HG02840 (cell line): ENCODE data around the gene ANTXR2.

Source experiments
- ATAC-seq: cut with Tn5 transposase; IDR thresholded peaks from one replicate; pipeline ENCODE4 v1.9.1; 2021; ENCODE audit warnings: mild to moderate bottlenecking, moderate library complexity, moderate number of reproducible peaks; ENCODE audit not compliant: unreplicated experiment, low FRiP score

The ANTXR2 gene

DNA sequence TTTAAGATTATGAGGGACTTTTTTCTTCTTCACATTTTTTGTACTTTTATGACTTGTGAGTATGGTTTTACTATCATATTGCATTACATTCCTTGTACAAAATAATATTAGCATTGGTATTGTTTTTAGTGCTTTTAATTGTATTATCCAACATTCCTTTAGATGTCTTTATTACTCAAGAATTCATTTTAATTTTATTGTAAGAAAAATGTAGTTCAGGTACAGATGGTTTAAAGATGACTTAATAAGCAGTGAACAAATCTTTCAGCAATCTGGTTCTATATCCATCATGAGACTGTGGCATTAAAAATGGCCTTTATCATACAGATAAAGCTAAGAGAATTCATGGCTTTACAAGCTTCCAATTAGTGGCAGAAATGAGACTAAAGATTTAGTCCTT, 191.6 kb downstream of the ANTXR2 start:
- ATAC-seq, result no peak

DNA sequence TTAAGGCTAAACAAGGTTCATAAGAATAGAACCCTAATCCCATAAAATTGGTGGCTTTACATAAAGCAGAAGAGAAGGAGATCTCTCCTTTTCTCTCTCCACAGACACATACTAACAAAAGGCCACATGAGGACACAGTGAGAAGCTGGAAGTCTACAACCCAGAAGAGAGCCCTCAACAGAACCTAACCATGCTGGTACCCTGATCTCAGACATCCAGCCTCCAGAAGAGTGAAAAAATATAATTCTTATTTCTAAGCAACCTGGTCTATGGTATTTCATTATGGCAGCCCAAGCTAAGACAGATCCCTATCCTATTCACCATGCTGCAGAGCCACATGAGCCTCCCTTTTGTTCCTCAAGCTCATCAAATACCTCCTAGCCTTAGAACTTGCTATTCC, 195.5 kb downstream of the ANTXR2 start:
- no peak for ATAC-seq

DNA sequence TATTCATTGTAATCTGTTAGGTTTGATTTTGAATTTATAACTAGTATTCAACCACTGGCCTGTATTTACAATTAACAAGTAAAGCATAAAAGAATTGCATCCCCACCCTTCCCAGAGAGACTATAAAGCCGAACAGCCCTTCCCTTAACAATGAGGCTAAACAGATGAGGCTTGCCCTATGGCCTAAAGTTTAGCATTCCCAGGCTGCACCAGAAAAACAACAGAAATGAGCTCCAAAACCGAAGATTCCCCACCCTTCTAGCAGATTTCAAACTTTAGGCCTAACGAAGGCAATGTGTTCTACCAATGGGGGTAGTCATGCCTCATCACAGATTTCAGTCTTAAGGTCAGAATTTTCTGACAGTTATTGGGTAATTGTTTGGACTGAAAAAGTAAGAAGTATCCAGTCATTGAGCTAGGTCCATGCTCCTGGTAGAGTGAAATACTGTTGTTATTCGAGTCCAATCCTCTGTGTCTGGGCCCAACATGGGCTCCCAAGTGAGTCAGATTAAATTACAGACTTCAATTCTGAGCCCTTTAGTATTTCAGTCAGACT, 197.6 kb downstream of the ANTXR2 start:
- no peak for ATAC-seq

DNA sequence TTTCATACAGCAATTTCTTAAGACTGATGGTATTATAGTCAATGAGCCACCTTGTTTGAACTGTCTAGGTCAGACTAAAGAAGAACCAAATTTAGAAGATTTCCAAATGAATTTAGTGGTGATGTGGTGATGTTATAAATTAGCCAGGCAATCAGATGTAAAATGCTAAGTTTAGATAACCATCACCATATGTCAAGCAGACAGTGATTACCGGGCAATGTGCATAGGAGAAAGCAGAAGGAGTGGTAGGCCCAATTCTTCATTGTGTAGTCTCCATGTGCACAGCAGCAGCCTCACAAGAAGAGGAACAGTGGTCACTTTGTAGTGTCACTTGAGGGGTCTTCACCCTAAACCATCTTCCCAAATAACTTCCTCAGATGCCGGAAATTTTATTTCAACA, 198.8 kb downstream of the ANTXR2 start:
- no peak for ATAC-seq

DNA sequence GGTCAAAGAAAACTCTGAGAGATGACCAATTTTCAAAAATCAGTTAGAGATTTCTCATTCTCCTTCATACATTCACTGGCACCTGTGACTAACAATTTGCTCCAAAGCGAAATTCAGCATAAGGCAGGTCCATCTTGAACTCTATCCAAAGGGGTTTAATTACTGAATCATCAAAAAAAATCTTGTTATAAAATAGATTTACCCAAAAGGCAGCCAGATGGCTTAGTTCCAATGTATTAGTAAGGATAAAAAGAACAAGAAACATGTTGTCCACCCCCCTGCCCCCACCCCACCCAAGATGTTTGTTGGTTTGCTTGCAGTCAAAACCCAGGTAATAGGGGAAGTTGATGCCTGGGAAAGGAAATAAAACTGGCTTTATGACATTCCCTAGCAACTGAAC, 200.3 kb downstream of the ANTXR2 start:
- no peak for ATAC-seq

DNA sequence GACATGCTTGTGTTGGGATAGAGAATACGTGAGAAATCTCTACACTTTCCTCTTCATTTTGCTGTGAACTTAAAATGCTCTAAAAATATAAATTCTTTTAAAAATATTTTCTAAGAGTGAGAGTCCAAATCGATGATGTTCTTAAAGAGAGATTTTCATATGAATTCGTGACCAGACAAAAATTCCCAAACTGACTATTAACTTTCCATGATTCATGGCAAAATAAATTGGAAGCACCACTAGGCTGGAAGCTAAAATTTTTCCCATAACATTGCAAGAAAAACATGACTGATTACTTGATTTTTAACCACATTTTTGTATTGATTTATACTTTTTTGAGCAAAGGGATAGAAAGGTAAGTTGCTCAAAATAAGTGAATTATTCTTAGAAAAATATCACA, 201.1 kb downstream of the ANTXR2 start:
- no peak for ATAC-seq

DNA sequence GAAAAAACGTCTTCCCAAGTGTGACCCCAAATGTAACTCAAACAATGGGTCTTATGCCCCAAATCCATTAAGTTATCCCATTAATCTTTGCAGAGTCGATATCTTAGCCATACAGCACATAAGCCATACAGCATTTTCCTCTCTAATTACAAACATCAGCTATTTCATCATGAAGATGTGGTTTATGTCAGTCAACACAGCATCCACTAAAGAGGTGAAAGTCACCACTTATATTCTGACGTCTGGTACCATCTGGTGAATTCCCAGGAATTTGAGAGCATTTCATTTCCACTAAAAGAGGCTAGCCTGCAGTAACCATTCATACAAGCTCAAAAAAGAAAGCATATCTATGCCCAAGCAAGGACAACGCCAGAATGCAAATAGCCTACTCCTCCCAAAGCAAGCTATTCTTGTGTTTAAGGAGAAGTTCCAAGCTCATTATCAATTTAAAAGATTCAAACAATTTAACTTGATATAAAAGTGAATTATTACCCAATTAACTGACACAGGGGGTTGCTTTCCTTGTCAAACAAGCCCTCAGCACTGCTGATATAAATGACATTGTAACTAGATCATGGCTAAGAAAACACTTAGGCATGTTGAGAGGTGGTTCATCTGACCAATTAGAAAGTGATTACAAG, 203.3 kb downstream of the ANTXR2 start:
- ATAC-seq, result no peak

DNA sequence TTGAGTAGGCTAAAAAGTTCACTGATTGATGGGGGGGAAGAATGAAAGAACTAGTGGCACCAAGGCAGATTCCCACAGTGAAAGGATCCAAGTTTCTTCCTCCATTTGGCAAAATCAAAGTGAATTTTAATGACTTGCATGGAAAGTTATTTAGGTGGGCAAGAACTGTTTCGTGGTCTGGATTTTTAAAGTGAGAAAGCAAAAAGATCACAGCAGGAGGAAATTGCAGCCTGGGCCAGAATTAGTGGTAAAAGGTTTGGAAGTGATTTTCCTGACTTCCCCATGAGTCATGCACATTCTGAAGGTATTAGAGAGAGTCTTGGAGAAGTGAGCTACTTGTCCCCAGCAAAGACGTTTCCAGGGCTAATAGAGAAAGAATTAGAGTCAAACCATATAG, 207.8 kb downstream of the ANTXR2 start:
- no peak for ATAC-seq

DNA sequence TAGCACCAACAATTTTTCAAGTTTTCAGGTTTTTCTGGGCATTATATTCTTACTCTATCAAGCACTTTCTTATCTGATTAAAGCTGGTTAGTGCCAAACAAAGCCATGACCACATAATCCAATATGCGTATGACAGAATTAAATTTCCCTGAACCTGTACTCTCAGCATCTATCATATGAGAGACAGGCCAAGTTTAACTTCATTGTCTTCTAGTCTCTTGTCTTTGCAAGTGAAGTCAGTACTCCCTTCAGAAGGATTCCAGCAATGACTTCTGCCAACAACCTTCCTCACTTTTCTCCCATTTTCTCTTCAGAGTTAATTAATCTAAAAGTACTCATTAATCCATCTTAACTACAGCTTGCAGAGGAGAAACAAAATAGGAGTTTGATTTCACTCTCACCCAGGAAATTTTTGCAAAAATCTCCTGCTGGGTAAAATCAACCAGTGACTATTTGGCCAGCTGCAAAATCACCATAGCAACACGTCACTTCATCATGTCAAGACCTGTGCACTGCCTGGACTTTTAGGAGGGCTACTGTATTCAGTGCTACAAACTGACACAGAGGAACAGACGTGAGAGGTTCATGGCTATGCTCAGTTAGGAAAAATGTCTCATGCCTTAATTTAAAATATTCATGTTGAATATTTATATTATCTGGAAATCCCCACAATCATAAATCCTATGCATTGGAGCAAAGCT, 208.4 kb downstream of the ANTXR2 start:
- ATAC-seq, result no peak

DNA sequence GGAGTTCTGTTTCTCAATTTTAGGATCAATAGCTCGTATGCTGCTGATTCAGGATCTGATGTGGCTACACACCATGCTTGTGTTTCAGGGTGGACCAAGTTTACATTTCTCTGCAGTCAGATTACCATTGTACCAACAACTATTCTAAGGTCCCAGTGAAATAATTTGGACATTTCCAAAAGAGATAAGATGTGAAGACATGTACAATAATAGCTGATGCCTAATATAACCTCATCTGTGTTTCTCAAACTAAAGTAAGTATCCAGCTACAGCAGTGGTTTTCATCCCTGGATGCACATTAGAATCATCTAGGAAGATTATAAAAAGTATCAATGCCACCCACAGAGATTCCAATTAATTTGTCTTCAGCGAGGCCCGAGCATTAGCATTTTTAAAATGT, 209.7 kb downstream of the ANTXR2 start:
- no peak for ATAC-seq

DNA sequence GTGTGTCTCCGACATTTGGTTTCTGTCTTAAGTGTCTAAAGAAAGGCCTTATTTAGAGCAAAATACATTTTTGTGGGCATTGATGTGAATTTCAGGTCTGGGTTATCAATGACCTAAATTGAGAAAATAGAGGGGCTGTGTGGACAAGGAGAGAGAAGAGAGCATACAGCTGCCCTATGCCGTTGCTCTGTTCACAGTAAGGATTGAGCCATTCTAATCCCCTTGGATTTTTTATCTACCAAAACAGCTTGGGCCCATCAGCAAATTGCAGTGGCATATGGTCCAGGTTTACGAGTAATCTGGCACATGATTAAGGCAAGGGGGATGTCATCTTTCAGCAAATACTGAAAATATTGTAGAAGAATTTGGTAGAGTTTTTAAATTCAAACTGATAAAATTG, 210.2 kb downstream of the ANTXR2 start:
- no peak for ATAC-seq

DNA sequence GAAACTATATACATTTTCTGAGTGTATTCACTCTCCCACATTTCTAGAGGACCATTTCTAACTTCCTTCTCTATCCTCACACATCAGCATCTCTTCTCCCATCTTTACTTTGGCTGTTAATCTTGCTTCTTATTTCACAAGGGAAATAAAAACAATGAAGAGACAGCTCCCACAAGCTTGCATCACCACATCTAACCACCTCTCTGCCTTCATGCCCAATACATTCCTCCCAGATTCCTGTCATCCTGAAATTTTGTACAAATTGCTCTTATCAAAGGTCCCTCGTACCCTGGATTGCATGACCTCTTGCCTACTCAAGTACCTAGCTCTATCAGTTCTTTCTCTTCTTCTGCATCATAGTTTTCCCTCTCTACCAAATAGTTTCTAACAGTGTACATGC, 215.2 kb downstream of the ANTXR2 start:
- ATAC-seq, result no peak

DNA sequence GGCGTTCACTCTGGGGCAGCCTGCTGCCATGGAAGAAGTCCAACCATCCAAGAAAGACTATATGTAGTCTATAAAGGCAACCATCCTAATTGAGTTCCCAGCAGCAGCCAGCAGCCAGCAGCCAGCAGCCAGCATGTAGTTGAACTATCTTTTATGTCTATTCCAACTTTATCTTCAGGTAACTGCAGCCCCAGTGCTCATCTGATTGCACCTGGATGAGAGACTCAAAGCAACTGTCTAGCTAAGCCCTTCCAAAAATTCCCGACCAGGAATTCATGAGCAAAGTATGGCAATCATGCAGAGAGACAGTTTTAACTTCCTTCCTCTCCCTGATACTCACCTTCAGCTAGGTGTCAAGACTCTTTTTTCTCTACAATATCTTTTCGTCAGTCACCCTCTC, 216.8 kb downstream of the ANTXR2 start:
- no peak for ATAC-seq

DNA sequence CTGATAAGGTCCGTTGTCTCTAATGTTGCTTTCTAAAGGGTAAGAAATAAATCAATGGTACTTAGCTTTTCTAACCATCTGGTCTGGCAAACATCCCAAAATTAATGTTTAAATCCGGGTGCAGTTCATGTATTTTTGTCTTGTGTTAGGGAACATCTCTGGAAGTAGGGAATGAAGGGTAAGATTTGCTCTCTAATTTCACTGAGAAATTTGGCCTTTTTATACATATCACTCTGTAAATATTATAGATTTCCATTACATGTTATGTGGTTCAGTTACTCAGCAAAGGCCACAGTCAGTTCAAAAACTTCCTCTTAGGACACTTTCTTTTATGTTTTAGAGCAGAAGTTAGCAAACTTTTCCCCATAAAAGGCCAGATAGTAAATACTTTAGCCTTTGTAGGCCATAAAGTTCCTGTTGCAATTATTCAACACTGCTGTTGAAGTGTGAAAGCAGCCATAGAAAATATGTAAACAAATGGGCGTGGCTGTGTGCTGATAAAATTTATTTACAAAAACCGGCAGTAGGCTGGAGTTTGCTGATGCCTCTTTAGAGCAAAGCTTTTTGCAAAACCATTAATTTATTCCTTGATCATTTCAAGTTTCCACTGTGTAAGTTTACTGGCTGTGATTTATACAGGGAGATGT, 218.1 kb downstream of the ANTXR2 start:
- ATAC-seq, result no peak

DNA sequence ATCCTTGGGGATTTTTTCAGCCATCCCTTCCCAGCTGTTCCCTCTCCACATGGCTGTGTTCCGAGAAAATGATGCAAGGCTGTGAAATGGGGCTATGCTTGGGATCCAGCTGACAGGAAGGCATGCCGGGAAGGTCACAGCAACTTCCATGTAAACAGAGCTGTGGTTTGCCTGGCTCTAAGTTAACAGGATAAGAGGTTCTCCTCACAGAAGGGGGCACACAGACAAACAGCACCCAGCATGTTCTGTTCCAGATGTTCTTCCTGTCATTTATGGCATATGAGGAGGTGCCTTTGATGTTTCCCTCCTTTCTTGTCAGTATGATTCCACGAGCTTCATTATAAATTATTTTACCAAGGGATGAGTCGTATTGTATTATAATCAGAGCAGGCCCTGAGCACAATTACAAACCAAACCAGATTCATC, 220.7 kb downstream of the ANTXR2 start:
- ATAC-seq, result no peak

DNA sequence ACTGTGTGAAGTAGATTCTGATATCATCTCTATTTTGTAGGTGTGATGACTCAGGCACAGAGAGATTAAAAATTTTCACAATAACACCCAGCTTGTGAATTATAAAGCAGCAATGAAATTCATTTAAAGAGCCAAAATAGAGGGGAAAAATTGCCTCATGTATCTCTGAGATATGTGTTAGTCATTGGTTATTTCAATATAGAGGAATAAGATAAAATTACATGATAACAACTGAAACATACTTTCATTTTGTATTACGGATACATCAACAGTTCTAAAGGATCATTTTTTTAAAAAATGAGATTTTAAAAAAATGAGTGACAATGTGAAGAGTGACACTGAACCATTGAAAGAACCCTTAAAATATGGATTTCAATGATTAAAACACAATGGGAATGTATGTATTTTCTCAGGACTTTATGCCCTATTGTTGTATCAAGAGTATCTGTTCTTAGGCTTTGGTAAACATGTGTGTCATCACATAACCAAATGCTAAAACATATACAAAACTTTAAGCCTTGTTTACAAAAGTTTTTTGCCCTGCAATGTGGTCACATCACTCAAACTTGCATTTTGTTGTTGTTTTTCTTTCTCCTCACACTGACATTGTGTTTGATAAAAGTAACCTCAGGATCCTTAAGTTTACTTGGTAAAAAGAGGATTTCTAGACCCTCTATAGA, 221.3 kb downstream of the ANTXR2 start:
- ATAC-seq, result no peak
